Measurements from ENCODE around the gene CHRNB4.

DNA sequence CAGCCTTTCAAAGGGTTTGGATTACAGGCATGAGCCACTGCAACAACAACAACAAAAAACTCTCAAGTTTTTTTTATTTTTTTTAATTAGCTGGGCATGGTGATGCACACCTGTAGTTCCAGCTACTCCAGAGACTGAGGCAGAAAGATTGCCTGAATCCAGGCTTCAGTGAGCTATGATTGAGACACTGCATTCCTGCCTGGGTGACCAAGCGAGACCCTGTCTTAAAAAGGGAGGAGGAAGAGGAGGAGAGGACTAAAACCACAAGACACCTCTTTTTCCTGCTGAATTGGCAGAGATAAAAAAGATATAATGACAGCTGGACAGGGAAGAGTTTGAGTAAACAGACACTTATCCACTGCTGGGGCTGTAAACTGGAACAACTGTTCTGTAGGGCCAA, 22.7 kb upstream of the CHRNB4 start:
- TF ChIP-seq, protein P1, sequence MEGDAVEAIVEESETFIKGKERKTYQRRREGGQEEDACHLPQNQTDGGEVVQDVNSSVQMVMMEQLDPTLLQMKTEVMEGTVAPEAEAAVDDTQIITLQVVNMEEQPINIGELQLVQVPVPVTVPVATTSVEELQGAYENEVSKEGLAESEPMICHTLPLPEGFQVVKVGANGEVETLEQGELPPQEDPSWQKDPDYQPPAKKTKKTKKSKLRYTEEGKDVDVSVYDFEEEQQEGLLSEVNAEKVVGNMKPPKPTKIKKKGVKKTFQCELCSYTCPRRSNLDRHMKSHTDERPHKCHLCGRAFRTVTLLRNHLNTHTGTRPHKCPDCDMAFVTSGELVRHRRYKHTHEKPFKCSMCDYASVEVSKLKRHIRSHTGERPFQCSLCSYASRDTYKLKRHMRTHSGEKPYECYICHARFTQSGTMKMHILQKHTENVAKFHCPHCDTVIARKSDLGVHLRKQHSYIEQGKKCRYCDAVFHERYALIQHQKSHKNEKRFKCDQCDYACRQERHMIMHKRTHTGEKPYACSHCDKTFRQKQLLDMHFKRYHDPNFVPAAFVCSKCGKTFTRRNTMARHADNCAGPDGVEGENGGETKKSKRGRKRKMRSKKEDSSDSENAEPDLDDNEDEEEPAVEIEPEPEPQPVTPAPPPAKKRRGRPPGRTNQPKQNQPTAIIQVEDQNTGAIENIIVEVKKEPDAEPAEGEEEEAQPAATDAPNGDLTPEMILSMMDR (IDR thresholded peaks at IDR 0.05 in 8 of 11, conservative IDR thresholded peaks at IDR 0.05 in 3 of 11), result no peak
- TF ChIP-seq POLR2A (IDR thresholded peaks at IDR 0.05), result no peak
- TF ChIP-seq POLR2AphosphoS5 (IDR thresholded peaks at IDR 0.05), result no peak

Data from spleen (tissue), 7 donors.